NB4 (cell line): ENCODE data around the gene PTPRG.

Experiments used
- DNase-seq: peaks from one replicate; pipeline ENCODE4 v3.0.0; 2010; ENCODE audit warnings: low read depth
- H3K4me3 ChIP-seq: one replicate; pipeline ENCODE4 v1.5.1; 2011; ENCODE audit warnings: mild to moderate bottlenecking, low read depth, low read length, moderate library complexity
- MYC ChIP-seq: IDR thresholded peaks from 2 replicates; pipeline ENCODE4 v1.6.1; 2011; ENCODE audit warnings: low read depth, low read length
- POLR2A ChIP-seq: IDR thresholded peaks from 2 replicates; pipeline ENCODE4 v1.6.1; 2011; ENCODE audit warnings: mild to moderate bottlenecking; ENCODE audit not compliant: insufficient read length; ENCODE audit errors: extremely low read depth
- TF ChIP-seq, protein P1 (sequence below): IDR thresholded peaks from 2 replicates; pipeline ENCODE4 v1.6.1; 2011; ENCODE audit warnings: low read depth, low read length
- TF ChIP-seq, protein P2 (sequence below): IDR thresholded peaks from one replicate; pipeline ENCODE4 v1.5.1; 2012; ENCODE audit warnings: low read depth, low read length

Gene PTPRG

DNA sequence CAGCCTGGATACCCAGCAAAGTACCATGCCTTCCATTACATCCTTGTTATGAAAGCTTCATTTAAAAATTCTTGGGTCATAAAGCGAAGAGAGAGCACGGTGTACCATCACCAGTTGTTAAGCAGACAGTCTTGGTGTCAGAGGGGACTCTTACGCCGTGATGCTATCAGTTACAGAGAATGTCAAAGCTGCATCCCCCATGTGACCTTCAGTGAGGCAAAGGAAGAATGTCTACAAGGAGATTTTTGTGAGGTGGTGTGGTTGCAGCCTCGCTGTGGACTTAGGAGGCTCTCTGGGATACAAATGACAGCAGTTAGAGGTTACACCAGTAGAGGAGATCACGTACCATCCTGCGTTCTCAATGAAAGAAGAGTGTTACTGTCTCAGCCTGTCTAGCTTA lies 533.7 kb downstream of the PTPRG start:
- TF ChIP-seq MYC: no peak
- TF ChIP-seq, protein P1, sequence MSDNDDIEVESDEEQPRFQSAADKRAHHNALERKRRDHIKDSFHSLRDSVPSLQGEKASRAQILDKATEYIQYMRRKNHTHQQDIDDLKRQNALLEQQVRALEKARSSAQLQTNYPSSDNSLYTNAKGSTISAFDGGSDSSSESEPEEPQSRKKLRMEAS: no peak
- no peak for TF ChIP-seq POLR2A
- TF ChIP-seq, protein P2, sequence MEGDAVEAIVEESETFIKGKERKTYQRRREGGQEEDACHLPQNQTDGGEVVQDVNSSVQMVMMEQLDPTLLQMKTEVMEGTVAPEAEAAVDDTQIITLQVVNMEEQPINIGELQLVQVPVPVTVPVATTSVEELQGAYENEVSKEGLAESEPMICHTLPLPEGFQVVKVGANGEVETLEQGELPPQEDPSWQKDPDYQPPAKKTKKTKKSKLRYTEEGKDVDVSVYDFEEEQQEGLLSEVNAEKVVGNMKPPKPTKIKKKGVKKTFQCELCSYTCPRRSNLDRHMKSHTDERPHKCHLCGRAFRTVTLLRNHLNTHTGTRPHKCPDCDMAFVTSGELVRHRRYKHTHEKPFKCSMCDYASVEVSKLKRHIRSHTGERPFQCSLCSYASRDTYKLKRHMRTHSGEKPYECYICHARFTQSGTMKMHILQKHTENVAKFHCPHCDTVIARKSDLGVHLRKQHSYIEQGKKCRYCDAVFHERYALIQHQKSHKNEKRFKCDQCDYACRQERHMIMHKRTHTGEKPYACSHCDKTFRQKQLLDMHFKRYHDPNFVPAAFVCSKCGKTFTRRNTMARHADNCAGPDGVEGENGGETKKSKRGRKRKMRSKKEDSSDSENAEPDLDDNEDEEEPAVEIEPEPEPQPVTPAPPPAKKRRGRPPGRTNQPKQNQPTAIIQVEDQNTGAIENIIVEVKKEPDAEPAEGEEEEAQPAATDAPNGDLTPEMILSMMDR: no peak

DNA sequence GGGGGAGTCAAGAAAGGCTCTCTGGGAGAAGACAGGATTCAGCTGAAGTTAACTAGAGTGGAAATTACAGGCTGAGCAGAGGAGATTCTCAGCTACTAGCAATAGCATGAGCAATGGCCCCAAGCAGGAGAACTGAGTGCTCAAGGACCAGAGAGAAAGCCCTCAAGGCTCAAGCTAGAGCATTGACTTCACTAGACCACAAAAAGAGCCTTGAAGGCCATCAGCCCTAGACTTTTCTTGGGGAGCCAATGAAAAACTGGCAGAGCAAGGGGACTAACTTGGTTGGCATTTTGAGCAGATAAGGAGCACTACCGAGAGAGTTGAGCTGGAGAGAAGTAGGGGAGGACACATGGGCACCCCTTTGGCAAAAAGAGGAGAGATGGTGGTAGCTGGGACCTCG lies 534.4 kb downstream of the PTPRG start:
- TF ChIP-seq MYC: no peak
- TF ChIP-seq, protein P1: no peak
- TF ChIP-seq, protein P2: no peak
- no peak for TF ChIP-seq POLR2A
- no peak overlapping the region for H3K4me3 ChIP-seq
- no peak for DNase-seq

More for the DNA sequence above, 533.7 kb downstream of the PTPRG start:
- H3K4me3 ChIP-seq: no peak overlapping the region
- DNase-seq: no peak

DNA sequence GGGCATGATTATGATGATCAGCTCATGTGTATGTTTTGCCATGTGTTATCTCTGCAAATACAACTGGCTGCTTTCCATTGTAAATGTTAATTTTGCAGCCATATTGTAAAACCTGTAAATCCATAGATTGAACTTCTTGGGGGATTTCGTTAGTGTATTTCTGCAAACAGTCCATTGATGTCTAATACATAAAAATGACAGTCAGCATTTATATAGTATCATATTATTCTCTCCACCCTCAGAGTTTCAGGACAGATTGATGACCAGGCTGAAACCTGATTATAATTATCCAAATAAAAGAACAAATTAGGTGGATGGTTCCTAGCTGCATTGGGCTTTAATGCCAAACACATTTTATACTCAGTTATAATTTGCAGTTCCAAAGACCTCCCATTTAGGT lies 535.1 kb downstream of the PTPRG start:
- no peak for TF ChIP-seq POLR2A
- TF ChIP-seq, protein P1: no peak
- TF ChIP-seq, protein P2: no peak
- DNase-seq: no peak
- no peak overlapping the region for H3K4me3 ChIP-seq

DNA sequence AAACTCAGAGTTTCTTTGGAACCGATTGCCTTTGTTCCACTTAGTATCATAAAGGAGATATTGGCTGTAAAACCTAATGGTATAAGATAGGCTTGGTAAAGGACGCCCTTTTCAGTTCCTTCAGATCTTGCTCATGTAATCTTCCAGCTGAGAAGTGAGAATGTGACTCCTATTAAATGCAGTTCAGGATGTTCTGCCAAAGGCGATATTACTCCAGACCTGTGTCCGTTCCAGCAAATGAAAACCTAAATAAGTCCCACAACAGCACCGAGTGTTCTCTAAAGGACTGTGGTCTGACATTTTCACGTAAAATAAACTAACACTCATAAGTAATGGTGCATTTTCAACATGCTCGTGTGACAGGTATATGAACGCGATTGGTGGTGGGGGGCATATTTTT lies 535.8 kb downstream of the PTPRG start:
- DNase-seq: no peak
- no peak for TF ChIP-seq POLR2A
- TF ChIP-seq, protein P1: no peak
- H3K4me3 ChIP-seq: no peak overlapping the region

DNA sequence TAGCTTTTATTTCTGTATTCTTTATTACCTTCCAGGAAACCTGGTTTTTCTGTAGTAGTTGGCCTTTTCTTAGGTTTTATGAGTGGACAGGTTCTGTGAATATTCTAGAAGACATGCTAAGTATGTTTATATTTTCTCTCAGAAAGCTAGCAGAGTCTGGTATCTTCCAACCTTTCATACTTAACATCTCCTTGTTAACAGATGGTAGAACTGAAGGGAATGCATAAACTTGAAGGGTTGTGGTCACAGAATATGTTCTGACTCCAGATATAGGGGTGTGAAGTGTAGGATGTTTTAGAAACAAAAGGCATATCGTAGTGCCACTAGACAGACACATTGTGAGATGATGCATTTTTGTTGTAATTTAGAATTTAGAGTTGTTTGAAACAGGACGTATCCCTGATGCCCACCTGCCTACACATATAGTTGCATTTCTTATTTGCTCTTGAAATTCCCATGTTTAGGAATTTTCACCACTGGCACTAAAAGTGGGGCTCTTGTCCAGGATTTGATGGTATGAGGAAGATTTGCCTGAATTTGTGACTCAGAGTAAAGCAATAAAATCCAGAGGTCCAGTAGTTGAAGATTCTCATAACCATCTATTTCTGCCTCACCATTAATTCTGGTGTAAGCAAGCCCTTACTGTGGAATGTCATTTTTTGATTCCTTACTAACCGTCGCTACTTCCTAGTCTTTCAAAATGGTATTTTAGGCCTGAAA lies 537.4 kb downstream of the PTPRG start:
- TF ChIP-seq, protein P1: no peak
- TF ChIP-seq MYC: no peak
- TF ChIP-seq POLR2A: no peak
- TF ChIP-seq, protein P2: no peak
- DNase-seq: no peak
- H3K4me3 ChIP-seq: no peak overlapping the region

DNA sequence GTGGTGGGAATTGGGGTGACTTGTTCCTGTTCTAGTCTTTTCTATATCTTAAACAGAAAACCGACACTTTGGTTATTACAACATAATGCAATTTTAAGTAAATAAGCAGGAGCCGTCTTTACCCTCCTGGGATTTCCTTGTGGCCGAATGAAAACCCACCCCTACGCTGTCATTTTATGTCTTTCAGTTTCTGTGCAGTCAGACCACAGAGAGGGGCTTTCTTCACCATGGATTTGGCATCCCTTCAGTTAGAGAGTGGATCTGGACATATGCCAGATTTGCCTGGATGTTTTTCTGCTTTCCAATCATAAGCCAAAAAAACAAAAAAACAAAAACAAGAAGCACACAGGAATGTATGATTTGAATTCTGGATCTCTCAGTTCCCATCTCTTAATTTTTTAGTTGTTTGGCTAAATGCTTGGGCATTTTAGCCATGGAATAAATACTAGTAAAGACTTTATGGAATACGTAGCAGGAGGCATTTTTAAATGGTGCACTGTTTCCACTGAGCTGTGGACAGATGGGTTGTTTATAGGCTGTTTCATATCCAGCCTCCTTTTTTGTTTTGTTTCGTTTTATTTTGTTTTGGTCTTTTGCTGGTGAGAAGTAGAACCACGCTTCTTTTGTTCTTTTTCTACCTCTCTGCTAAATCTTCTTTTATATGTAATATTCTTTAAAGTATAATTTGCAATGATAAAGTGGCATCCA lies 539.1 kb downstream of the PTPRG start:
- H3K4me3 ChIP-seq: no peak overlapping the region
- TF ChIP-seq, protein P2: no peak
- no peak for TF ChIP-seq POLR2A
- DNase-seq: no peak
